ENCODE results near the gene OR1J4. TPM values are rescaled to one million over a fixed set of nuclear protein-coding genes. Genes with fewer than 3 reads are reported as not detected.

Gene OR1J4
- total RNA-seq, 1 experiment from 2014 or later, result not detected

DNA sequence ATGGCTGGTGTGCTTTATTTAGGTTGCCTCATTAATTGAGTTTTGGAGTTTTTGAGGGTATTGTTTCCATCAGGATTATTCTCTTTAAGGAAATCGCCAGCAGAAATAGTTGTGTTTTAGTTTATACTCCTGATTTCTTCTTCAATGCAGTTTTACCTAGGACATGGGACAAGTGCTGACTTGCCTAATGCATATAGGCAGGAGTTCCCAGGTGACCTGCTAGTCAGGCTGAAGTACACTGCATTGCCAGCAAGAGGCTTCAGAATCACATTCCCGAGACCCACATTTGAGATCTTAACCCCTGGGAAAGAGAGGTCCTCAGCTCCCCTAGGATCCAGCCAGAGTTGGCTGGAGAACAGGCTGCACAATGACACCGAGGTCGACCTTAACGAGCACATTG is 32.4 kb downstream of the OR1J4 start:
- intact Hi-C loops (cut with micrococcal nuclease; ENCODE audit: unreplicated experiment), result no loop called here
- peaks cover 54% of the 10 kb centered on the region for H3K27me3 ChIP-seq (replicated peaks; ENCODE audit: insufficient read depth, low read depth, low read length, poor library complexity)
- POLR2A ChIA-PET (ENCODE audit: low non-redundant PET), result no interaction called here
- CTCF ChIA-PET, result no interaction called here
- H3K4me3 ChIP-seq (ENCODE audit: low read depth, low read length, poor library complexity, severe bottlenecking), result no peak overlapping the region
- H3K36me3 ChIP-seq (ENCODE audit: insufficient read depth, low read length, poor library complexity, severe bottlenecking), result no peaks in the 10 kb centered on the region
- BruUV-seq (replicated peaks), result no TSS peak
- H3K27ac ChIP-seq (ENCODE audit: low read depth, low read length, poor library complexity, severe bottlenecking), result no peak overlapping the region
- TF ChIP-seq, protein P1, sequence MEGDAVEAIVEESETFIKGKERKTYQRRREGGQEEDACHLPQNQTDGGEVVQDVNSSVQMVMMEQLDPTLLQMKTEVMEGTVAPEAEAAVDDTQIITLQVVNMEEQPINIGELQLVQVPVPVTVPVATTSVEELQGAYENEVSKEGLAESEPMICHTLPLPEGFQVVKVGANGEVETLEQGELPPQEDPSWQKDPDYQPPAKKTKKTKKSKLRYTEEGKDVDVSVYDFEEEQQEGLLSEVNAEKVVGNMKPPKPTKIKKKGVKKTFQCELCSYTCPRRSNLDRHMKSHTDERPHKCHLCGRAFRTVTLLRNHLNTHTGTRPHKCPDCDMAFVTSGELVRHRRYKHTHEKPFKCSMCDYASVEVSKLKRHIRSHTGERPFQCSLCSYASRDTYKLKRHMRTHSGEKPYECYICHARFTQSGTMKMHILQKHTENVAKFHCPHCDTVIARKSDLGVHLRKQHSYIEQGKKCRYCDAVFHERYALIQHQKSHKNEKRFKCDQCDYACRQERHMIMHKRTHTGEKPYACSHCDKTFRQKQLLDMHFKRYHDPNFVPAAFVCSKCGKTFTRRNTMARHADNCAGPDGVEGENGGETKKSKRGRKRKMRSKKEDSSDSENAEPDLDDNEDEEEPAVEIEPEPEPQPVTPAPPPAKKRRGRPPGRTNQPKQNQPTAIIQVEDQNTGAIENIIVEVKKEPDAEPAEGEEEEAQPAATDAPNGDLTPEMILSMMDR (conservative IDR thresholded peaks at IDR 0.05; ENCODE audit: low read depth, low read length), result no peak
- TF ChIP-seq EZH2 (IDR thresholded peaks at IDR 0.05; ENCODE audit: borderline replicate concordance, low read depth, low read length, poor library complexity, severe bottlenecking), result no peak
- no peak for DNase-seq (ENCODE audit: low spot score)
- H3K4me1 ChIP-seq (ENCODE audit: insufficient read depth, low read length, poor library complexity, severe bottlenecking), result no peaks in the 10 kb centered on the region
- H3K9me3 ChIP-seq (ENCODE audit: low read depth, low read length, poor library complexity, severe bottlenecking), result no peaks in the 10 kb centered on the region

DNA sequence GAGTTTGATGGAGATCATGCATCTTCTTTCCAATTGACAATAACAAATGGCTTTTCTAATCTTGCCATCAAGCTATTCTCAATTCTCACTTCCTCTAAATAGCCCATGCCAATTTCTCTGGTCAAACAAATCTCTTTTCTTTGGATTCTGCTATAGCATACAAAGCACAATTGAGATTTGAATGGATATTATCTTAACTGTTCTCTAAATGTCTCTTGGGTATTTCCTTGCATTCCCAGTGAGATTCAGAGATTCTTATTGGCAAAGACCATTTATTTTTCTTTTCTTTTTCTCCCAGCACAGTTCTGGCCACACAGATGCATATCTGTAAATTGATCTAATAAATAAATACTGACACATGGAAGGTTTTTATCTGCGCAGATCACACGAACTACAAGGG is 33.9 kb downstream of the OR1J4 start, which contains the start of gene OR1N2:
TSS of gene OR1N2 (plus strand) at position 301 of the 400 bp plus-strand sequence. CDS start 100 bp downstream, outside the sequence.
- DNase-seq (ENCODE audit: low spot score), result no peak
- CTCF ChIA-PET, result no interaction called here
- Histone ChIP-seq H3K4me1 (ENCODE audit: insufficient read depth, low read length, poor library complexity, severe bottlenecking) (no peaks in the 10 kb centered on the region), H3K4me3 (ENCODE audit: low read depth, low read length, poor library complexity, severe bottlenecking) (no peak within 1 kb of the TSS), H3K9me3 (ENCODE audit: low read depth, low read length, poor library complexity, severe bottlenecking) (no peaks in the 10 kb centered on the region), H3K36me3 (ENCODE audit: insufficient read depth, low read length, poor library complexity, severe bottlenecking) (no peaks in the 10 kb centered on the region), H3K27ac (ENCODE audit: low read depth, low read length, poor library complexity, severe bottlenecking) (no peak within 1 kb of the TSS), H3K27me3 (replicated peaks; ENCODE audit: insufficient read depth, low read depth, low read length, poor library complexity) (peaks cover 49% of the 10 kb centered on the region)
- BruUV-seq (replicated peaks), result no TSS peak
- intact Hi-C loops (cut with micrococcal nuclease; ENCODE audit: unreplicated experiment), result no loop called here
- no peak for TF ChIP-seq EZH2 (IDR thresholded peaks at IDR 0.05; ENCODE audit: borderline replicate concordance, low read depth, low read length, poor library complexity, severe bottlenecking)
- TF ChIP-seq, protein P1 (conservative IDR thresholded peaks at IDR 0.05; ENCODE audit: low read depth, low read length), result no peak
- POLR2A ChIA-PET (ENCODE audit: low non-redundant PET), result no interaction called here

DNA sequence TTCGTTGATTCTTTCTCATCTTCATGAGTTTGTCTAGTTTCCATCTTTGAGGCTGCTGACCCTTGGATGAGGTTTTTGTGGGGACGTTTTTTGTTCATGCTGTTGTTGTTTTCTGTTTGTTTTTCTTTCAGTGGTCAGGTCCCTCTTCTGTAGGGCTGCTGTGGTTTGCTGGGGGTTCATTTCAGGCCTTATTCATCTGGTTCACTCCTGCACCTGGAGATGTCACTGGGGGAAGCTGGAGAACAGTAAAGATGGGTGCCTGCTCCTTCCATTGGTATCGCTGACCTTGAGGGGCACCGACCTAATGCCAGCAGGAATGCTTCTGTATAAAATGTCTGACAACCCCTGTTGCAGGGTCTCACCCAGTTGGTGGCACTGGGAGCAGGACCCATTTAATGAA is 42.5 kb downstream of the OR1J4 start:
- Histone ChIP-seq H3K27me3 (replicated peaks; ENCODE audit: insufficient read depth, low read depth, low read length, poor library complexity) (no peaks in the 10 kb centered on the region), H3K27ac (ENCODE audit: low read depth, low read length, poor library complexity, severe bottlenecking) (no peak overlapping the region), H3K4me3 (ENCODE audit: low read depth, low read length, poor library complexity, severe bottlenecking) (no peak overlapping the region), H3K9me3 (ENCODE audit: low read depth, low read length, poor library complexity, severe bottlenecking) (no peaks in the 10 kb centered on the region), H3K36me3 (ENCODE audit: insufficient read depth, low read length, poor library complexity, severe bottlenecking) (no peaks in the 10 kb centered on the region), H3K4me1 (ENCODE audit: insufficient read depth, low read length, poor library complexity, severe bottlenecking) (no peaks in the 10 kb centered on the region)
- DNase-seq (ENCODE audit: low spot score), result no peak
- ChIA-PET POLR2A (ENCODE audit: low non-redundant PET) (no interaction called here), CTCF (no interaction called here)
- TF ChIP-seq EZH2 (IDR thresholded peaks at IDR 0.05; ENCODE audit: borderline replicate concordance, low read depth, low read length, poor library complexity, severe bottlenecking), result no peak
- TF ChIP-seq, protein P1 (conservative IDR thresholded peaks at IDR 0.05; ENCODE audit: low read depth, low read length), result no peak
- intact Hi-C loops (cut with micrococcal nuclease; ENCODE audit: unreplicated experiment), result no loop called here
- BruUV-seq (replicated peaks), result no TSS peak
